Activated T-cell treated with anti-CD3 and anti-CD28 coated beads for 4 hours (primary cell): ENCODE measurements around the gene LIPI.
"Not testable (repeated sequence)": the region's sequence is repeated elsewhere in the genome, so short reads cannot be mapped to it uniquely, and the experiment has no call there.

Source experiments
- DNase-seq: peaks from one replicate; pipeline ENCODE4 v3.0.0-alpha.2; 2020

The LIPI gene

DNA sequence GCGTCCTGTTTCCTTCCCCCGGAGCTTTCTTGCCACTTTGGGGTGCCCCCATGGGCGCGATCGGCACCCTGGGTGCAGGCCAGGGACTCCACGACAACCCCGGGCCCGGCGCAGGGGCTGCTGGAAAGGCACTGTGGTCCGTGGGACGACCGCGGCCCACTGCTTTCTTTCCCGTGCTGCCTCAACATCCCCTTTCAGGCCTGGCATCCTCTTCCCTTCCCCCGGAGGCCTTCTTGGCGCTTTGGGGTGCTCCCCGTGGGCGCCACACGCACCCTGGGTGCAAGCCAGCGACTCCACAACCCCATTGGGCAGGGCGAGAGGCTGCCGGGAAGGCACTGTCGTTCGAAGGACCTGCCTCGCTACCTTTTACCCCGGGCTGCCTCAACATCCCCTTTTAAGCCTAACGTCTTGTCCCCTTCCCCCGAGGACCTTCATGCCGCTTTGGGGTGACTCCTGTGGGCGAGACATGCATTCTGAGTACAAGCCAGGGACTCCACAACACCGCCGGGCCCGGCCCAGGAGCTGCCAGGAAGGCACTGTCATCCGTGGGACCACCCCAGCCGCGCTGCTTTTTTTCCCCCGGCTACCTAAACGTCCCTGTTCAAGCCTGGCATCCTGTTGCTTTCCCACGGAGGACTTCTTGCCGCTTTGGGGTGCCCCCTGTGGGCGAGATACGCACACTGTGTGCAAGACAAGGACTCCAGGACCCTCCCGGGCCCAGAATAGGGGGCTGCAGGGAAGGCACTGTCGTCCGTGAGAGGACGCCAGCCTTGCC, 137.8 kb downstream of the LIPI start:
- DNase-seq = no peak

DNA sequence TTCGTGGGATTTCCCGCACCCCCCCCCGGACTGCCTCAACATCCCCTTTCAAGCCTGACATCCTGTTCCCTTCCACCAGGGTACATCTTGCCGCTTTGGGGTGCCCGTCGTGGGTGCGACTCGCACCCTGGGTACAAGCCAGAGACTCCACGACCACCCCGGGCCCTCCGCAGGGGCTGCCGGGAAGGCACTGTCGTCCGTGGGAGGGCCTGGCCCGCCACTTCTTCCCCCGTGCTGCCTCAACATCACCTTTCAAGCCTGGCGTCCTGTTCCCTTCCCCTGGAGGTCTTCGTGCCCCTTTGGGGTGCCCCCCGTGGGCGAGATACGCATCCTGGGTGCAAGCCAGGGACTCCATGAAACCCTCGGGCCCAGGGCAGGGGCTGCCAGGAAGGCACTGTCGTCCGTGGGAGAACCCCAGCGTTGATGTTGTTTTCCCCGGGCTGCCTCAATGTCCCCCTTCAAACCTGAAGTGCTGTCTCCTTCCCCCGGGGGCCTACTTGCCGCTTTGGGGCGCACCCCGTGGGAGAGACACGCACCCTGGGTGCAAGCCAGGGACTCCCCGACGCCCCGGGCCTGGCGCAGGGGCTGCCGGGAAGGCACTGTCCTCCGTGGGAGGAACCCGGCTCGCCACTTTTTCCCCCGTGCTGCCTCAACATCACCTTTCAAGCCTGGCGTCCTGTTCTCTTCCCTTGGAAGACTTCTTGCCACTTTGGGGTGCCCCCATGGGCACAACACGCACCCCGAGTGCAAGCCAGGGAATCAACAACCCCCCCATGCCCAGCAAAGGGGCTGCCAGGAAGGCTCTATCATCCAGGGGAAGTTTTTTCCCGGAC, 138.6 kb downstream of the LIPI start:
- no peak for DNase-seq

DNA sequence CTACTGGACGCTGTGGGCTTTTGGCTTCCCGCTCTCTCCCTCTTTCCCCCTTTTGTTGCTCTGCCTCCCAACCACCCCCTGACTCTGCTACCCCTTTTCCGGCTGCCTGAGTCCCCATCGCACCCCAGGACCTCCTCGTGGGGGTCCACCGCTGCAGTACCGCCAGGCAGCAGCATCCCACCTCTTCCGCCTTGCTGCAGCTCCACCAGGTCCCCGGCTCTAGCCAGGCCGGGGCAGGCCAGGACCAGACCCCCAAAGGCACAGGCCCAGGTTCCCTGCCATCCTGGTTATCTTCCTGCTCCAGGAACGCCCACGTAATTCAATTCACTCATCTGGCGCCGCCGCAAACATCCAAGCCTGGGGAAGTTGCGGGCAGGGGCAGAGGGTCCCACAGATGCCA, 139.8 kb downstream of the LIPI start:
- no peak for DNase-seq

DNA sequence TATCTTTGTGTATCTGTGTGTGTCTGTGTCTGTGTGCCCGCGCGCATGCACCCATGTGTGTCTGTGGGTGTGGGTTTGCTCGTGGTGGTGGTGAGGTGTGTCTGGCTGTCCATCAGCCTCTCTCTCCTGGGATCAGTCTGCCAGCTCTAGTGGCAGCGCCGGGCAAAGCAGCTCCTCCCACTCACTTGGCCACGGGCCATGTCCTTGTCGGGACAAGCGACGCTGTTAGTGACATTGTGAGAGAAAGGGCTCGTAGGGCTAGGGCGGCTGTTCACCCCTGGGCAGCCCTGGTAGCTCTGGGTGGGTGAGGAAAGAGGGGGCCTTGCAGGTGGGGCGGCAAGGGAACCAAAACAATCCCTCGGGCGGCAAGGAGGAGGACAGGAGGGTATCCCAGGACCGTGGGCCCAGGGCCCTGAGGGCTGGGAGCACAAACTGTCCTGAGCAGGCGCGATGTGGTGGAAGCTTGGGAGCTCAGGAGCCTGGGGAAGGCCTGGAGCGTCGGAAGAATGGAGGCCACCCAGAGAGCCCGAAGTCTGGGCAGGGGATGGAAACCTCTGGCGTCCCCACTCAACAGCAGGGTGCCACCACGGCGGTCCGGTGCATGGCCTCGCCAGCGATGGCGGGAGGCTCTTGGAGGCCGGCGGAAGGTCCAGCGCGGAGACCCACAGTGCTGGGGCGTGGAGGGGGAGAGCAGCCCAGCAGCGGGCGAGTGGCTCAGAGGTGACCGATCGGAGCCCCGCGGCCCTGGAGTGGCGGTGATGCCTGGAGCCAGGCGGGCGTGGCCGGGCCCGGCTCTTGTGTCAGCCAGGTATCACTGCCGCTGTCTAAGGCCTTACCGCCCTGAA, 140.5 kb downstream of the LIPI start:
- DNase-seq = no peak

DNA sequence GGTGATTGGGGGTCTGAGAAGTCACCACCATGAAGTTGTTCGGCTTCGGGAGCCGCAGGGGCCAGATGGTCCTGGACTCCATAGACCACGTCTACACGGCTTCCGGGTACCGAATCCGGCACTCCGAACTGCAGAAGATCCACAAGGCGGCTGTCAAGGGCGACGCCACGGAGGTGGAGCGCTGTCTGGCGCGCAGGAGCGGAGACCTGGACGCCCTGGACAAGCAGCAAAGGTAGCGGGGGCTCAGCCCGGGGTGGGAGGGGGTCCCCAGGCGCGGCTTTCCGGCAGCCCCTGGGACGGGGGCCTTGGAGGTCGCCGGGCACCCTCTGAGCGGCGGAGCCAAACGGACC, 146.5 kb downstream of the LIPI start:
- DNase-seq = no peak

DNA sequence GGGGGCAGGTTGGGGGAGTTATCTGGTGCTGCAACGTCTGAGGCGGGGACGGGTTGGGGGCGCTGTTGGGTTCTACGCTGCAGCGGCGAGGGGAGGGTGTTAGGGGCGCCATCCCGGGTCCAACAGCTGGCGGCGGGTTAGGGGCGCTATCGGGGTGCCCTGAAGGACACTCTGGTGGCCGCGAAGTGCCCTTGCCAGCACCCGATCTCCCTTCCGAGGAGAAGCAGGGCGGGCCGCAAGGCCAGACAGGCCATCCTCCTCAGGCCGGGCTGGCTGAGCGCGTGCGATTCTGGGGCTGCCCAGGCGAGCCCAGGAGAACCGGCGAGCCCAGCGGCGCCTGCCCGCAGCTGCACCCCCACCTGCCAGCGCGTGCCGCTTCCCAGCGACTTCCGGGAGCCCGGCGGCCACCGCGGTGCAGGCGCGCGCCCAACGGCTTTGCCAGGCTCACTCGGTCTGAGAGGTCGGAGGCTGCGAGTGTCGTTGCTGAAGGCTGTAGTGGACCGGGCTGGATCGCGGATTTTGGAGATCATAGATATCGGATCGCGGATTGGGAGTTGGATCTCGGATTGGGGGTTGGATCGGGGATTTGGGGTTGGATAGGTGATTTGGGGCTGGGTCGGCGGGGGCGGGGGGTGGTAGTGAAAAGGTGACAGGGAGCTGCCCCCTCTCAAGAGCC, 147.0 kb downstream of the LIPI start:
- DNase-seq = not testable (repeated sequence)

DNA sequence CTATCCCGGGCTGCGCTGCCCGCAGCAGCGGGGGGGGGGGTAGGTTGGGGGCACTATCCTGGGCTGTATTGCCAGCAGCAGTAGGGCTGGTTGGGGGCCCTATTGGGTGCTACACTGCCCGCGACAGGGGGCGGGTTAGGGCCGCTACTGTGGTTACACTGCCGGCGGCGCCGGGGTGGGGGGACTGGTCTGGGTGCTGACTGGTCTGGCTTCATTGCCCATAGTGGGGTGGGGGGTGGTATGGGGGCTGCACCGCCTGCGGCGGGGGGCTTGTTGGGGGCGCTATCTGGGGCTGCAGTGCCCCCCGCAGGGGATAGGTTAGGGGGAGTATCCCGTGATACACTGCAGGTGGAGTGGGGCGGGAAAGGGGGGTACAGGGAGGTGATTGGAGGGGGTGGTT, 148.1 kb downstream of the LIPI start:
- DNase-seq = not testable (repeated sequence)

DNA sequence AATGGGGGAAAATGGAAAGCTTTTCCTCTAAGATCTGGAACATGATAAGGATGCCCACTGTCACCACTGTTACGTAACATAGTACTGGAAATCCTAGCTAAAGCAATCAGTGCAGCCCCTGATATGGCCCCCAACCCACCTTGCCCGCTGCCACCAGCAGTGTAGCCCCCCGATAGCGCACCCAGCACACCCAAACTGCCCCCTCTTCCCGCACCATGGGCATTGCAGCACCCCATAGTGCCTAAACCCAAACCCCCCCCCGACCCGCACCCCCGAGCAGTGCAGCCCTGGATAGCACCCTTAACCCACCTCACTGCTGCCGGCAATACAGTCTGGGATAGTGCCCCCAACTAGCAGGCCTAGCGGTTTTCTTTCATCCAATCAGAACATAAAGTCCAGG, 148.9 kb downstream of the LIPI start:
- DNase-seq = not testable (repeated sequence)

DNA sequence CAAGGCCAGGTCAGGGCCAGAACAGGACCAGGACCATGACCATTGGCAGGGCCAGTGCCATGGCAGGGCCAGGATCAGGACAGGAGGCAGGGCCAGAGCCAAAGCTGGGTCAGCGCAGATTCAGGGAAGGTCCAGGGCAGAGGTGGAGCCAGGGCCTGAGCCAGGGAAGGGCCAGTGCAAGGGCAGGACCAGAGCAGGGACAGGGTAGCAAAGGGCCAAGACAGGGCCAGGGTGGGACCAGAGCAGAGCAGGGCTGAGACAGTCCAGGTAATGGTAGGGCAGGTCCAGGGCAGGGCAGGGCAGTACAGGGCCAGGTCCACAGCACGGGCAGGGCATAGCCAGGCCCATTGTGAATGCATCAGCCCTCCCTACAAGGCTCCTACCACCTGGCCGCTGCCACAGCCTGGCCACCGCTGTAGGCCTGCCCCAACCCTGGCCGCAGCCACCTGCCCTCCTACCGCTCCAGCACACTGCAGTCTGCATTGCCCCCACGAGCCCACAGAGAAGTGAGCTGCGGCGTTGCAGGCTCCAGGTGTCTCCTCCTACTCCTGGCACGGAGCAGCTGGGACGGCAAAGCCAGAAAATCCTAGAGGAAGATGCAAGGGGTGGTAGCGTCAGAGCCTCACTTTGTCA, 151.6 kb downstream of the LIPI start:
- not testable (repeated sequence) for DNase-seq
